NCI-H146 treated with DMSO at 0.1 percent for 48 hours (cell line): ENCODE data around the gene RASGRF2.
"Not testable (repeated sequence)": the region's sequence is repeated elsewhere in the genome, so short reads cannot be mapped to it uniquely, and the experiment has no call there.

Source experiments
- DNase-seq: peaks from one replicate; lab custom pipeline; 2025; ENCODE audit not compliant: unreplicated experiment; lab: John Stamatoyannopoulos, UW

Gene RASGRF2

GRCh38 chr5:81018608-81019007, 58.4 kb downstream of the RASGRF2 start:
- DNase-seq: not testable (repeated sequence)

- no peak for DNase-seq
Measured at GRCh38 chr5:81019748-81020147, 59.6 kb downstream of the RASGRF2 start.

- no peak for DNase-seq
Measured at GRCh38 chr5:81020478-81021167, 60.5 kb downstream of the RASGRF2 start.

GRCh38 chr5:81021486-81021885, 61.3 kb downstream of the RASGRF2 start:
- no peak for DNase-seq

GRCh38 chr5:81021951-81022687, 62.0 kb downstream of the RASGRF2 start:
- DNase-seq: no peak

- no peak for DNase-seq
Measured at GRCh38 chr5:81022688-81023084, 62.5 kb downstream of the RASGRF2 start.

- DNase-seq: no peak
Measured at GRCh38 chr5:81023261-81023970, 63.3 kb downstream of the RASGRF2 start.

GRCh38 chr5:81027481-81028058, 67.4 kb downstream of the RASGRF2 start:
- no peak for DNase-seq

GRCh38 chr5:81028888-81029287, 68.7 kb downstream of the RASGRF2 start:
- DNase-seq: not testable (repeated sequence)

GRCh38 chr5:81029736-81030135, 69.6 kb downstream of the RASGRF2 start:
- not testable (repeated sequence) for DNase-seq

- not testable (repeated sequence) for DNase-seq
Measured at GRCh38 chr5:81030236-81031034, 70.3 kb downstream of the RASGRF2 start.

- no peak for DNase-seq
Measured at GRCh38 chr5:81035522-81035921, 75.4 kb downstream of the RASGRF2 start.

- no peak for DNase-seq
Measured at GRCh38 chr5:81038495-81038894, 78.3 kb downstream of the RASGRF2 start.

GRCh38 chr5:81044868-81045267, 84.7 kb downstream of the RASGRF2 start:
- DNase-seq: no peak

GRCh38 chr5:81045389-81045807, 85.2 kb downstream of the RASGRF2 start:
- no peak for DNase-seq

GRCh38 chr5:81046041-81046440, 85.9 kb downstream of the RASGRF2 start:
- DNase-seq: no peak

GRCh38 chr5:81052325-81052724, 92.2 kb downstream of the RASGRF2 start:
- no peak for DNase-seq

GRCh38 chr5:81053282-81053681, 93.1 kb downstream of the RASGRF2 start:
- not testable (repeated sequence) for DNase-seq

- DNase-seq: no peak
Measured at GRCh38 chr5:81058121-81058520, 98.0 kb downstream of the RASGRF2 start.

- no peak for DNase-seq
Measured at GRCh38 chr5:81065492-81065891, 105.3 kb downstream of the RASGRF2 start.

GRCh38 chr5:81066102-81066501, 105.9 kb downstream of the RASGRF2 start:
- no peak for DNase-seq
